GM18951 (cell line): ENCODE data around the gene COL23A1.

Experiments
- POLR2A ChIP-seq: IDR thresholded peaks from 4 replicates; pipeline ENCODE4 v1.6.1; 2011; ENCODE audit warnings: mild to moderate bottlenecking; ENCODE audit not compliant: insufficient read length, insufficient read depth; ENCODE audit errors: extremely low read depth
- in situ Hi-C: fragments of 300-500 bp; cut with MboI; formaldehyde crosslinking; loops from one replicate; pipeline ENCODE4 v1.12.0; 2022; ENCODE audit warnings: low sequenced_read_pairs, mixed read lengths, inconsistent platforms; ENCODE audit not compliant: unreplicated experiment

The COL23A1 gene

DNA sequence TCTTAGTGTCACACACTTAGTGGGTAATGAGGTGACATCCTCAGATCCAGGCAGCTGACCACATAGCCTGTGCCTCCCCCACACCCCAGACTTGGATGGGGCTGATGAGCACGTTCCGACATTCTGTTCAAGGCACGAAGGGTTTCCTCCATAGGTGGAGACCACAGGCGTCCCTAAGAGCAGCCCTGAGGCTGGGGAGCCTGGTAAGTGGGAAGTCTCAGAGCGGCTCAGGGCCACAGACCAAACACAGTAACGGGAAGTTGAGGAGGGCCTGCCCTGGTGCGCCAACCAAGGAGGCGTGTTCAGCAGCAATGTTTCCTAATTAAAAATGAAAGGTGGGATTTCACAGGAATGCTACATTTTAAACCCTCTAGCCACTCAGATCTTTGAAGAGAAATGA is 255.3 kb downstream of the COL23A1 start:
- in situ Hi-C loops: no loop called here

DNA sequence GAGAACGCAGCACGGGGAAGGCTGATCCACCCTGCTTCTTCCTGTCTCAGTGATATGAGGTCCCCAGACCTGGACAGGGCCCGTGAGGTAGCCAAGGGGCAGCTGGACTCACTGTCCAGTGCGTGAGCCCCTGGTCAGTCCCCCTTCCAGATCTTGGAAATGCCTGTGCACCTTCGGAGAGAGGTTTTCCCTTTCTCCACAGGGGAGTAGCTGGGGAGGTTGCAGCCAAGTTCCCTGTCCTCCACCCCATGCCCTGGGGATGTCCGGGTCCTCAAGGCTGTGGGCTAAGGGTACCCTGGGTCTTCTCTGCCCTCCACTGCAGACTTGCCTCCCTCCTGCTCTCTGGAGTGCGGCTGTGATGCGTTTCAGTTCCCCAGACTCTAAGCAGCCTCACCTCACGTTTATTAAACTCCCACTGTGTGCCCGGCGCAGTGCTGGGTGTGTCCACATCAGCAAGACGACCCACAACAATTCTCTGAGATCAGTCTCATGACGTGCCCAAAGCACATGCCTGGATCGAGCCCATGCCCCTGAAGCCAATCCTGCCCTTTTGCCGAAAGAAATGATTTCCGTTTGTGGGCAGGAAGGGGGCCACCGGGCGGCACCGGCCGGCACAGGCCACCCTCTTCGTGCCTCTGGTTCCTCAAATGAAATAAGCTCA is 256.2 kb downstream of the COL23A1 start:
- in situ Hi-C loops: no loop called here
- no peak for TF ChIP-seq POLR2A

More for the DNA sequence above, 255.3 kb downstream of the COL23A1 start:
- TF ChIP-seq POLR2A: no peak

DNA sequence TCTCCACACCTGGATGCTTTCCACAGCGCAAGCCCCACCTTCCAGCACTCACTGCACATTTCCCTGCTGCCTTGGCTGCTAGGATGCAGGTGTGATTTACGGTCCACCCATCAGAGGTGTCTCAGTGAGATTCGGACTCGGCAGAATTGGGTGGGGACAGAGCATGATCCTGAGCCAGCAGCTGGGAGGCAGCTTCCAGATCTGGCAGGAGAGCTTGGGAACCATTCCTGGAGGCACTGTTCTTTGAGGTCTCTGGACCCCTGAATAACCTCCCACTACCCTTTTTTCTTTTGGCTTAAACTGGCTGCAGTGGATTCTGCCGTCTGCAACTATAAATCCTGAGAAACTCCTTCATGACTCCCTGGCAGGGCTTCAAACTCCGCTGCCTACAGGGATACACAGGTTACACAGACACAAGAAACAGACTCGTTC is 258.0 kb downstream of the COL23A1 start:
- in situ Hi-C loops: no loop called here
- TF ChIP-seq POLR2A: no peak

DNA sequence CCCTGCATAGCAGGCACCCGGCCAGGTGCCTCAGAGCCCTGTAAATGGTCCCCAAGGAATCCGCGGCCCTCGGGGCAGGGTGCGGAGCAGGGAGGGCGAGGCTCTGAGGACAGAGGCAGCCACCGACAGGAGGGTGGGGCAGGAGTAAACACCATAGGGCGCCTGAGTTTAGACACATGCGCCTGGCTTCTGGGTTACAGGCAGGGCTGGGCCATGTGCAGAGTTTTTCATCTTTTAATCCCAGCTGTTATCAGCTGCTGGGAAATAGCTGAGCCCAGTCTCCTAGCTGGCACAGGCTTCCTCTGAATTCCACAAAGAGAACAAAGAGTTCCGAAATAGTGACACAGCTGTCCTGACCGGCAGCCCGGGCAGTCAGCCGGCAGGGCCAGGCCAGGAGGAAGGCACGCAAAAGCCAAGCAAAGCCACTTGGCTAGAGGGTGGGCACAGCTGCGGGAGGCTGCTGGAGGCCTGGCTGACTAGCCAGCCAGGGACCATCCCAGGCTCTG is 258.6 kb downstream of the COL23A1 start:
- in situ Hi-C loops: no loop called here
- TF ChIP-seq POLR2A: no peak

DNA sequence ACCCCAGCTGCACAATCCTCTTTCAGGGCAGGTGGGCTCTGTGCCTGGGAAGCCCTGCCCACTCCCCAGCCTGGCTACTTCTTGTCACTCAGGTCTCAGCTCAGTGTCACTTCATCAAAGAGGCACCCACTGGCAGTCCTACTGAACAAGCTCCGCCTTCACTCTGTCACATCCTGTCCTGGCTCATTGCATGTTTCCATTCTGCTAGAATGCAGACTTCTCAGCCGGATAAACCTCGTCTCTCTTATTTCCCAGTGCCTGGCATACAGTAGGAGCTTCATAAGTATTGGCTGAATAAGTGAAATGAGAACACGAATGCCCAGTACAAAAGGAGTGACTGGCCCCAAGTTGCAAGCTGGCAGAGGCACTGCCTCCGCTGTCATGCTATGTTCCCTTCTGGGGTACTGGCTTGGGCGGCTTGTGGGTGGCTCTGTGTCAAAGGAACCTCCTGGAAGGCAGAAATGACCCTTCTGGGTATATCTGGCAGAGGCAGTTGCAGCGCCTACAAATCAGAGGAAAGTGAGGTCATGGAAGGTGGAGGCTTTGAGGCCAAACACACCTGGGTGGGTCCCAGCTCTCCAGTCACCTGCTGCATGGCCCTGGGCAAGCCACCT is 259.3 kb downstream of the COL23A1 start:
- TF ChIP-seq POLR2A: no peak
- in situ Hi-C loops: no loop called here

- in situ Hi-C loops: no loop called here
- no peak for TF ChIP-seq POLR2A
Observed at GRCh38 chr5:178328826-178329730, 261.1 kb downstream of the COL23A1 start.

GRCh38 chr5:178327931-178328711 is 262.1 kb downstream of the COL23A1 start:
- no peak for TF ChIP-seq POLR2A

DNA sequence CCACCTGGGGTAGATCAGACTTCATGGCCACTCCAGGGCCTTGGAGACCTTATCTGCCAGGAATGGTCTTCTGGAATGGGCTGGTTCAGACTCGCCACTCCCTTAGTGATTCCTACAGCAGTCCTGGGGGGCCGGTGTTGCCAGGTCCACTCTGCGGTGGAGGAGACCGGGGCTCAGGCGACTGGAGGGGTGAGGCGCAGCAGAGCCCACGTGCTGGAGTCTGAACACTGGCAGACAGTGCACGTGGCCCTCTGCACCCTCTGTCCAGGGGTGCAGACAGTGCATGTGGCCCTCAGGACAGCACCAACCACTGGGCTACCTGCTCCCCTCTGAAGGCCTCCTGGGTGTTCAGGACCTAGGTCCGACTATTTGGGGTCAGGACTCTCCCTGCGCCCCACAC is 262.7 kb downstream of the COL23A1 start:
- no peak for TF ChIP-seq POLR2A
- in situ Hi-C loops: no loop called here

More at GRCh38 chr5:178327931-178328711, 262.1 kb downstream of the COL23A1 start:
- in situ Hi-C loops: no loop called here

GRCh38 chr5:178326374-178326715 is 263.8 kb downstream of the COL23A1 start:
- in situ Hi-C loops: no loop called here
- TF ChIP-seq POLR2A: no peak

- in situ Hi-C loops: no loop called here
- TF ChIP-seq POLR2A: no peak
Observed at GRCh38 chr5:178325679-178326373, 264.4 kb downstream of the COL23A1 start.

- no peak for TF ChIP-seq POLR2A
- in situ Hi-C loops: no loop called here
Observed at GRCh38 chr5:178325311-178325678, 264.9 kb downstream of the COL23A1 start.
